GM10266 (cell line): ENCODE results near the gene LPCAT2.
"Not testable (repeated sequence)": the region's sequence is repeated elsewhere in the genome, so short reads cannot be mapped to it uniquely, and the experiment has no call there.

ENCODE experiments used
- DNase-seq: peaks from one replicate; pipeline ENCODE4 v3.0.0; 2012; ENCODE audit errors: extremely low spot score
- CTCF ChIP-seq: IDR thresholded peaks from 2 replicates; pipeline ENCODE4 v1.5.1; 2012; ENCODE audit warnings: mild to moderate bottlenecking, low read depth; ENCODE audit not compliant: control insufficient read depth, insufficient read depth; ENCODE audit errors: missing control alignments

Gene LPCAT2

DNA sequence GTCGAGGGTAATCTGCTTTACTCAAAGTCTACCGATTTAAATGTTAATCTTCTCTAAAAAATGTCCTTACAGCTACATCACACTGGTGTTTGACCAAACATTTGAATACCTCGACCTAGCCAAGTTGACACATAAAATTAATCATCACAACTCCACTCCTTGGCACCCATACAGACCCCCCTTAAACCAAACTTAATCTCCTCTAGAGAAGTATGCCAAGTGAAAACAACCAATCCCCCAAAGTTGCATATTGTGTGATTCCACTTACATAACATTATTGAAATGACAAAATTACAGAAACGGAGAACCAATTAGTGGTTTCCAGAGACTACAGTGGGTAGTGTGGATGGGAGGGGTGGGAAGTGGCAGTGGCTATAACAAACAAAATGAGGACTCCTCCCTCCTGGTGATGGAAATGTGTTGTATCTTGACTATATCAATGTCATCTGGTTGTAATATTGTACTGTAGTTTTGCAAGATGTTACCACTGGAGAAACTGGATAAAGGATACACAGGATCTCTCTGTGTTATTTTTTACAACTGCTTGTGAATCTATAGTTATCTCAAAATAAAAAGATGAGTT, 97.0 kb downstream of the LPCAT2 start:
- no peak for DNase-seq
- no peak for TF ChIP-seq CTCF

GRCh38 chr16:55613613-55614335, 104.9 kb downstream of the LPCAT2 start:
- DNase-seq = no peak
- no peak for TF ChIP-seq CTCF

DNA sequence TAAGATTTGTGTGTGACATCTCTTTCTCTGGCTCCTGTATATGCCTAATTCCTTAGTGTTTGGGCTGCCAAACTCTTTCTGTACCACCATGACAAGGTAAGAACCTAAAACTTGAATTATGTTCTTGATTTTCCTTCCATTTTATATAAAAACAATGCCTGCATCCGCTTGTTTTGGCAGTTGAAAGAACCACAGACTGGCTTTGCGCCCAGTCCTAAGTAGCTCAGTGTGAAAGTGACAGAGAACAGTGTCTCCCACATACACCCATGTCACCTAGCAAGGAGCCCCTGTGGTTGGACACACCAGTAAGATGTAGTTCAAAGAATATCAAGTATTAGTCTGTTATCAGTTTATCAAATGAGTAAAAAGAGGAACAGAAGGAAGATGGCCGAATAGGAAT, 106.2 kb downstream of the LPCAT2 start:
- no peak for DNase-seq
- TF ChIP-seq CTCF = no peak

GRCh38 chr16:55615670-55616069, 106.8 kb downstream of the LPCAT2 start:
- not testable (repeated sequence) for DNase-seq

GRCh38 chr16:55621771-55622170, 112.9 kb downstream of the LPCAT2 start:
- no peak for DNase-seq
- TF ChIP-seq CTCF = no peak

GRCh38 chr16:55622272-55622671, 113.4 kb downstream of the LPCAT2 start:
- no peak for DNase-seq
- no peak for TF ChIP-seq CTCF

- TF ChIP-seq CTCF = no peak
- DNase-seq = no peak
These were observed 114.2 kb downstream of the LPCAT2 start for GRCh38 chr16:55622930-55623561.
